Heart left ventricle (tissue), 13 donors: ENCODE data around the gene PCBP4.

ENCODE experiments used
- CTCF ChIP-seq, 12 donors: fragments of 200-600 bp; sonication (generic) in 4 of 12; IDR thresholded peaks; one replicate each; pipeline versions ENCODE4 v1.5.0 to v1.8.0; 2018 to 2022; ENCODE audit warnings: antibody characterized with exemption in 12 of 12, mild to moderate bottlenecking in 5 of 12
- POLR2A ChIP-seq, 2 donors: fragments of 450-650 bp; IDR thresholded peaks; one replicate each; pipeline ENCODE4 v1.6.1; 2017; ENCODE audit warnings: antibody characterized with exemption in 2 of 2, mild to moderate bottlenecking in 2 of 2, moderate library complexity in 2 of 2
- donor health status: ischemic (EF 13 %, LVEDD 7.1; RV severe dilation, severe dysfunction).
- donor health status: DM: no; HTN: yes; CAD: no.
- donor health status: DM: no; HTN: no; CAD: no.
- donor health status: ischemic (EF 25% LVEDD 6.9; RV normal size, moderate dysfunction).
- donor health status: ischemic (EF 25% LVEDD 5.7; RV mildly dilated, moderate dysfunction).
- donor health status: ischemic (EF 35%, LVEDD 5.7; RV mildly dilated, moderate dysfunction).
- donor health status: nonischemic (EF 11% LVEDD 7.7; RV severe dilation, severe dysfunction).
- donor health status: DM: yes; HTN: yes; CAD: no.
- donor health status: PGD.
- donor health status: ischemic (EF 29% LVEDD 5.4; RV normal size, mild dysfunction).
- donor health status: nonischemic (EF 23%, LVEDD 6.1; RV moderate dilation, normal function).

GRCh38 chr3:52004906-52005395 is 37.7 kb upstream of the PCBP4 start:
- TF ChIP-seq CTCF (IDR thresholded peaks at IDR 0.05) (no peak), POLR2A (IDR thresholded peaks at IDR 0.05) (no peak)
